H7 (cell line): Measurements from ENCODE around the gene TCERG1L. TPM values are rescaled to one million over a fixed set of nuclear protein-coding genes. Genes with fewer than 3 reads are reported as not detected.

Experiments
- DNase-seq: peaks from one replicate; pipeline ENCODE4 v3.0.0; 2012
- H3K27me3 ChIP-seq: 2 replicates; pipeline ENCODE4 v1.6.0; 2011; ENCODE audit warnings: mild to moderate bottlenecking, low read length; ENCODE audit not compliant: control insufficient read depth, insufficient read depth
- H3K36me3 ChIP-seq: replicated peaks from 2 replicates; pipeline ENCODE4 v1.5.1; 2011; ENCODE audit warnings: low read length; ENCODE audit not compliant: control insufficient read depth, insufficient read depth
- H3K4me3 ChIP-seq: 2 replicates; pipeline ENCODE4 v1.5.1; 2011; ENCODE audit warnings: low read depth, mild to moderate bottlenecking, control low read depth, low read length, moderate library complexity; ENCODE audit not compliant: insufficient read depth
- total RNA-seq: library from RNA; depleted of rRNA; stranded (reverse); fragments of >200 nt; shearing (Covaris generic); gene quantifications from 2 replicates; pipeline ENCODE4 v1.2.3, GENCODE V29; 2014

Gene TCERG1L
- total RNA-seq, 1 experiment from 2014 or later, result 5.4 TPM

DNA sequence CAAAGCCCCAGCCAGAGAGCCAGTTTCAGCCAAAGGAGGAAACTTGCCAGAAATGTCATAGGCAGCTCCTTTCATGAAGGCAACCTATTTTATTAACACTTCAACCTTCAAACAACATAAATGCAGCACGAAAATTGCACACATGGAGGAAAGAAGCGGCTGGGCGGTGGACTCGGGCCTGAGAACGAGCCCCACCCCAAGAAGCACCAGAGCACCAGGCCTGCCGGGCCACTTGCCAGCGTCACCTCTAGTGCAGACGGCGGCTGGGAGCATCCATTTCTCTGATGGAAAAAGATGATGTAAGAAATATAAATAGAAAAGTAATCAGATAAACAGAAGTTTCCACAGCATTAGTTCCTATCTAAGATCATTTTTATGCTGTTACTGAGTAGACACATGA lies 100.0 kb downstream of the TCERG1L start:
- DNase-seq, result no peak
- Histone ChIP-seq H3K27me3 (no peaks in the 10 kb centered on the region), H3K4me3 (no peak overlapping the region), H3K36me3 (no peaks in the 10 kb centered on the region)

DNA sequence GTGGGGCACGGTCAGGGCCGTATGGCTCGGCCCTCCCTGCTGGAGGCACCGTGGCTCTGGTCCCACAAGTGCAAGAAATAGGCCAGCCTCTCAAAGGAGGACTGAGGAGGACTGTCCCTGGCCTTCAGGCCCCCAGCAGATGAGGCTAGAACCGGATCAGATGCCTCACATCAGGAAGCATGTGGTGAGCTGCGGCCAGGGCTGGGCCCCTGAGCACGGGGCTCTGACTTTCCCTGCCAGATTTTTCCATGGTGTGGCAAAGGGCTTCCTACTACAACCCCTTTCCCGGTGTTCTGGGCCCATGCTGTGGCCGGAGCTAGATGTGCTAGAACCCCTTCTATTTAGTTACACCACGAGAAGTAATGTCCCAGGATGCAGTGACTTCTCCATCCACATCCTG lies 100.4 kb downstream of the TCERG1L start:
- Histone ChIP-seq H3K27me3 (no peaks in the 10 kb centered on the region), H3K4me3 (no peak overlapping the region), H3K36me3 (no peaks in the 10 kb centered on the region)
- DNase-seq, result no peak

DNA sequence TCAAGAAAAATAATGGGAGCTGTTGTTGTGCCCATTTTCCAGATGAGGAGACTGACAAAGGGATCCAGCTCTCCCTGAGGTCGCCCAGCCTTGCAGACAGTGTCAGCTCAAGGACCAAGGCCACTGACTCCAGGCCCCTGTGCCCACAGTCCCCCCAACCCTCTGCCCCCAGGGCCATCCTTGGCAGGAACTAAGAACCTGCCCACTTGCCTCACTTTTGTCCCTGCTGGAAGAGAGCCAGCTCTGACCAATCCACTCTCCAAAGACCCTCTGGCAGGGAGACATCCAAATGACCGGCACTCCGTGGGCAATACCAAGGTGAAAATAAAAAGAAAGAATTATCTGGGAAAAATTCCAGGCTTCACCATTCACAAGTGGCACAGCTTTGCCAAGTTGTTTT lies 101.3 kb downstream of the TCERG1L start:
- Histone ChIP-seq H3K4me3 (no peak overlapping the region), H3K36me3 (no peaks in the 10 kb centered on the region), H3K27me3 (no peaks in the 10 kb centered on the region)
- no peak for DNase-seq

DNA sequence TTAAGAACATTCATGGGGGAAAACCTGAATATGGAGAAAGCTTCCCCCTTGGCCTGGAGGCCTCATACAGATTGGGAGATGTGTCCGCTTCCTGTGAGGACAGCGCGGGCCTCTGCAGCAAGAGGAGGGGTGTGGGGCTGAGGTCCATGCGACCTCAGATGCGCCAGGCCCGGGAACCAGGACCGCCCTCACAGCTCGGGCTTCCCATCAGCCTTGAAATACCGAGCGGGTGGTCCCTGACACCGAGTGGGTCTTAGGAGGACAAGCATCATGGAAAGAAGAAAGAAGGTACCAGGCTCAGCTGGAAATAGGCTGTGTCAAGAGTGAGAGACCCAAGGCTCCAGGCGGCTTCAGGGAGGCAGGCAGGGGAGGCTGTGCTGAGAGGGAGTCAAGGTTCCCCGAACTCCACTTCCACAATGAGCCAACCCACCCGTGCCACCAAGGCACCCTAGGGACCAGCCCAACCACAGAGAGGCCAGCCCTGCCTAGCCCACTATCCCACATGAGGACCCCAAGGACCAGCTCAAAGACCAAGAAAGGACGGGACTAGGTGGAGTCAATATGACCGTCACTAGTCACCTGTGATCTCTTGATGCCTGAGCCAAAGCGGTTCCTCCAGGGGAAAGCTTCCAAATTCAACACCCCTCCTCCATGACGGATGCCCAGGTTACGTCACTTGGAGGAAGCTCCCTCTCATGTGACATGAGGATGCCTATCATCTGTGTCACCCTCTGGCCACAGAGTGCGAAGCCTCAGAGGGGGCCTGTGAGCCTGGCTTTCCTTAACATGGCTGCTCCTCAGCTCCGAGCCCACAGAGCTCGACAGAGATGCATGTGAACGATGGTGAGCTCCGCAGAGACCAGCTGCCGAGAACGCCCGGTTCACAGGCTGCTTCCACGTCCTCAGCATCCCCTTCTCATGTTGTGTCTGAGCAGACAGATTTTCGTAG lies 103.7 kb downstream of the TCERG1L start:
- DNase-seq, result no peak
- Histone ChIP-seq H3K4me3 (no peak overlapping the region), H3K27me3 (no peaks in the 10 kb centered on the region), H3K36me3 (no peaks in the 10 kb centered on the region)

DNA sequence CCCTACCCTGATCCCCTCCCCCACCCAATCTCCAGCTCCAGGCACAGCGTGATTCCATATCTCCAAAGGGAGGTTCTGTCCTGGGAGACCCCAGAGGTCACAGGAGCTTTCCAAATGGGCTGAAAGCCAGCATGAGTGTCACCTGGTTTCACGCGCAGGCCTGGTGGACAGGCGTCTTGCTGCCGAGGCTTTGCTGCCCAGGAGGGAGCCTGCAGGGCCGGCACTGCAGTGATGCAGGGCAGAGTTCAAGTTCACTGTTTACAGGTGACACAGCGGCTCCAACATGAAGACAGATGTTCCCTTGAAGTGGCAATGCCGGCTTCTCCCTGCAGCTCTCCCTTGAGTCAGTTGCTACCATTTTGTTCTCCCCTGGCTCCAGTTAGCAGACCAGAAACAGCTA lies 104.3 kb downstream of the TCERG1L start:
- no peak for DNase-seq
- no peaks in the 10 kb centered on the region for H3K36me3 ChIP-seq
- no peak overlapping the region for H3K4me3 ChIP-seq
- H3K27me3 ChIP-seq, result no peaks in the 10 kb centered on the region

DNA sequence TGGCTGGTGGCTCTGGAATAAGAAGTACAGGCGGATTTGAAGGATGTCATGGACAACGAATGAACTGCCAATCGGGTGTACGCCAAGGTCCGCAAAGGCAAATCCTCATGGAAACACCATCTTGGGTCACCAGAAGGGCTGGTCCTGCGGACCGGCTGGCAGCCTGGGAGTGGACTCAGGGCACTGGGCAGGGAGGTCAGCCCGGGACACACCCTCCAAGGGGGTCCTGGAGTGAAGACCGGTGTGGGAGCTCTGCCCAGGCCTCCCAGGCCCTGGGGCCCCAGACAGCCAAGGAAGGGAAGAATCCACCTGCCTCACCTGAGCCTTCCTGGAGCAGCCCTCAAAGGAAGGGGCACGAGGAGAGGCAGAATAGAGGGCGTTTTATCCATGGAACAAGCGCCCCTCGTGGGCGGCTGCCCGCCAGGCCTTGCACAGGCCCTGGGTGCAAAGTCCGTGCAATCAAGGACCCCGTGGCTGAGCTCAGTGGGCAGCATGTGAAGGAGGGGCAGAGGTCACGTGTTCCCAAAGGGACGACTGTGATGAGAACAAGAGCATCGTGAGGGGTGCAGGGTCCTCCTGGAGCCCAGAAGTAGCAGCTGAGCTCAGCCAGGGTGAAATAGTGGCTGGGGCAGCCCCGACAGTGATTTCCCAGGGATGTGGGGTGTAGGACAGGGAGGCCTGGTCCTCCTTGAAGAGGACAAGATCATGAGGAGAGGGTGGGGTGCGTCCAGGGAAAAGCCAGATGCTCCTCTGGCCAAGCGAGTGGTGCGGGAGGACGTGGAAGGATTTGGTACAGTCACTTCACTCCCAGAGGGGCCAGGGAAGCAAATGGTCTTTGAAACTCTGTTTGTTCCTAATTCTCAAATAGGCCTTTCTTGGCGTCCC lies 105.2 kb downstream of the TCERG1L start:
- Histone ChIP-seq H3K36me3 (no peaks in the 10 kb centered on the region), H3K27me3 (no peaks in the 10 kb centered on the region), H3K4me3 (no peak overlapping the region)
- DNase-seq, result no peak

DNA sequence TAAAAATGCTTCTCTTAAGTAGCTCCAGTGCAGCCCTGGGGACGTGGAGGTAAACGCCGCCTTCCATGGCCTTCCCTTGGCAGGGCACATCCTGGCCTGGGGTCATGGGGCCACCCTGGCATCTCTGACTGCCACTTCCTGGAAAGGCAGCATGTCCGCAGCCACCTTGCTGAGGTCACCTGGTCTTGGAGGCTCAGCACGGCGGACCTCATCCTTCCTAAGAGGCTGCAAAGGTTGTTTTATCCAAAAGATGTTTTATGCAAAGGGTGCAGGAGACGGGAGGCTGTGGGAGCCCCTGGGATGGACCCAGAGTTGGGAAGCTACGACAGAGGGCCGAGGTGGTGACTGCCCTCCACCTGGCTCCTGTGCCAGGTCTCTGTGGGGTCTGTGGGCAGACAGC lies 106.0 kb downstream of the TCERG1L start:
- no peak for DNase-seq
- Histone ChIP-seq H3K36me3 (no peaks in the 10 kb centered on the region), H3K4me3 (no peak overlapping the region), H3K27me3 (no peaks in the 10 kb centered on the region)

DNA sequence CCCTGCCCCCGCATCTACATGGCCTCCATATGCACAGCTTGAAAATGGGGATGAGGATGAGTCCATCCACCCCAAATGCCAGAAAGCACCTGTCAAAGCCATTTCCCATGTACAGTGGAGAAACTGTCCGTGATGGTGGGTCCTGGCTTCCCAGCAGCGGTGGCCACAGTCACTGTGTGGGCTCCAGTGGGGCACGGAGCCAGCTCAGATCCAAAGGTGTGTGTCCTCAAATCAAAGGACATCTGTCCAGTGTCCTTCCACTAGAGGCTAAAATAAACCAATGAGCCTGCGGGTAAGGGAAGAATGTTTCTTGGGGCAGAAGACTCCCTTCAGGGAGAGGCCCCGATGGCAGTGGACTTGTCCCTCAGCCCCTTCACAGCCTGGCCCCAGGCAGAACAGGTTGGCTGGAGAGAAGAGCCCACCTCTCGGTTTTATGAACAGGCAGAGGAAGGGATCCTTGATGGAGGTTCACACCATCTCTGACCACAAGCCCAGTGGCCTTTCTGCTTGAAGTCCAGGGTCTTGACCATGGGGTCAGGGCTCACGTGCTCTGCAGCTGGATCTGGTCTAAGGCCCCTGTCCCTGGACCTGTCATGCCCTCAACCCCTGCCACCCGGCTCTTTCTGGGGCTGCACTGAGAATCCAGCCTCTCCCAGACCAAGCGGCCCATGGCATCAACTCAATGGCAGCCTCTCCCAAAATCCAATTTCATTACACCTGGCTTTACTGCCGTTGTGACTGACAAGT lies 106.9 kb downstream of the TCERG1L start:
- no peaks in the 10 kb centered on the region for H3K27me3 ChIP-seq
- no peak overlapping the region for H3K4me3 ChIP-seq
- H3K36me3 ChIP-seq, result no peaks in the 10 kb centered on the region
- no peak for DNase-seq

DNA sequence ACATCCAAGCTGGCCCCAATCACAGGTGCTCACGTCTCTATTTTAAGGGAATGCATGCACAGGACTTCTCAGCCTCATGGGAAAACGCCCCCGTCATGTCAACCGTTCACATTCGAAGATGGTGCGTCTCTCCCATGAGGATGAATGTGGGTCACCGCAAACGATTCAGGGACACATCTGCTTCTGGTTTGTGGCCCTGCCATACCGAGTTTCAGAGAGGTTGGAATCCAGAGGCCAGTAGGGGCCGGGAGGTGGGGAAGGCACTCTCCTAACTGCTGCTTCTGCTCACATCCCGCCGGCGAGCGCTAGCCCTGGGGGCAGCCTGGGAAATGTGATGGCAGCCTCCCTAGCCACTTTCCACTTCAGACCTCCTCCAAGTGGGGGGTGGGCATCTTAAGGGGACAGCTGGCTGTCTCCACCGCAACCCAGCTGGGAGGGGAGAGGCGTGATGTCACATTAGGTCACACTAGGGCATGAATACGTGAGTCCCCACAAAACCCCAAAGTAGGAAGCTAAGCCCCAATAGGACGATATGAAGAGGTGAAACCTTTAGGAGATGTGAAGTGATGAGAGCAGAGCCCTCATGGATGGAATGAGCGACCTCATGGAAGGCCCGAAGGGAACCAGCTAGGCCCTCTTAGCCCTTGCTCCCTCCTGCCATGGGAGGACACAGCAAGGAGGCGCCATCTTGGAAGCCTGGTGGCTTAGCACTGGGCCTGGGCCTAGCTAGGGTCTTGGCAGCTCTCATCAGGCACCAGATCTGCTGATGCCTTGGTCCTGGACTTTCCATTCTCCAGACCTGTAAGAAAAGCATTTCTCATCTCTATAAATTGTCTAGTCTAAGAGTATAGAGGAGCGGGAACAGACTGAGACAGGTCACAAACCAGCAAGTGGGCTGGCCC lies 107.8 kb downstream of the TCERG1L start:
- DNase-seq, result no peak
- no peak overlapping the region for H3K4me3 ChIP-seq
- H3K36me3 ChIP-seq, result no peaks in the 10 kb centered on the region
- no peaks in the 10 kb centered on the region for H3K27me3 ChIP-seq

DNA sequence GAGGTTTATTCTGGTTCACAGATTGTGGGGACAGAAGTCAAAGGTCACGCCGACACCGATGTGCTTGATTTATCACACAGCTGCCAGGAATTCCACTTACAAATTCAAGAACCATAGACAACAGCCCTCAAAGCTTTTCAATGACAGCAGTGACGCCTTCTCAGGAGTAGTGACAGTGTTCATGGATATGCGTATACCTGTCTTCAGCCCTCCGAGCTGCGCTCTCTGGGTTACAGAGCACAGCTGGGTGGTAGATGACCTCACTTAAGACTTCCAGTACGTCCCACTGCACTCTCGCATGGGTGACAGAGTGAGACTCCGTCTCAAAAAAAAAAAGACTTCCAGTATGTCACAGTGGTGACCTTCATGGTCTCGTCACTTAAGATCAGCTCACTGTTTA lies 108.5 kb downstream of the TCERG1L start:
- H3K27me3 ChIP-seq, result no peaks in the 10 kb centered on the region
- no peaks in the 10 kb centered on the region for H3K36me3 ChIP-seq
- no peak overlapping the region for H3K4me3 ChIP-seq
- no peak for DNase-seq

DNA sequence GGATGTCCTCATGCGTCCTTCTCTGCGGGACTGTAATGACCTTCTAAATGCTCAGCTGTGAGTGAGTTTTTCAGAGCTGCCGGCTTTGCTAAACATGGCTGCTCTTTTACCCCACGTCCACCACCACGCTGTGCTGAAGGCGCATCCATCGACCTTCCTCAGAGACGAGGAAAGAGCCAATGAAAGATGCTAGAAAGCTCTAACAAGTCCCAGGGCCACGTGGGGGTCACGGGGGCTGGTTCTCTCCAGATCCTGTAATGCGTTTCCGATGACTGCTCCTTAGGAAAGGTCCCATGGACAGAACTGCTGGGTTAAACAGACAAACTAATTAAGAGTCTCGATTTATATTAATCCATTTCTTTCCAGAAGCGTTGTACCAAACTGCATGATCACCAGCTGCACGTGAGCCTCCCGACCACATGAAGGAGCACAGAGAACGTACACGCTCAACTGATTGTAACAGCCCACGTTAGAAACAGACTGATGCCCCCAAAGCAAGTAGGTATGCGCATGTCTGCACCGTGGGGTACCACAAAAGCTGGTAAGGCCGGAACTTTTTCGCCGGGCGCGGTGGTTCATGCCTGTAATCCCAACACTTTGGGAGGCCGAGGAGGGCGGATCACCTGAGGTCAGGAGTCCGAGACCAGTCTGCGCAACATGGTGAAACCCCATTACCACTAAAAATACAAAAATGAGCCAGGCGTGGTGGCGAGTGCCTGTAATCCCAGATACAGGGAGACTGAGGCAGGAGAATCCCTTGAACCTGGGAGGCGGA lies 109.6 kb downstream of the TCERG1L start:
- DNase-seq, result no peak

DNA sequence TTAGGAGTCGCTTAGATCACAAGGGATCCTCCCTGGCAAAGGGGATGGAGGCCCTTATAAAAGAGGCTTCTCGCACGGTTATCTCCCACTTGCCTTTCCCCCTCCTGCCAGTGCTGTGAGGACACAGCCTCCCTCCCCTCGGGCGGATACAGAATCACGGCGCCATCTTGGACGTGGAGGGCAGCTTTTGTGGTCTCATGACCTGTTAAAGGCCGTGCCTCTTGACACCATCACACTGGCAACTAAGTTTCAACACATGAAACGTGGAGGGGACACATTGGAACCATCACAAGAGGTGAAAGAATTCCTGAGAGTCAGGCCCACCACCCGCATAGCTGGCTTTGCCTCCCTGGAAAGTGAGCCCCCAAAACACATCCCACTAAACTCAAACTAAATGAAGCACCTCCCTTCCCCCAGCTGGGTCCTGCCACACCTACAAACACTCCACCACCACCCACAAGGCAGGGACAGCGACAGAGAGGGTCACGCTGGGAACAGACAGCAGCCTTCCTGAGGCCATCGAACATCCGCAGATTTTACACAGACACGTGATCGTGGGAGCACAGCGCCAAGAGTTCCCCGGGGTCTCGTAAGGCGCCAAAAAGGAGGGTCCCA lies 110.6 kb downstream of the TCERG1L start:
- Histone ChIP-seq H3K4me3 (no peak overlapping the region), H3K36me3 (no peaks in the 10 kb centered on the region), H3K27me3 (no peaks in the 10 kb centered on the region)
- DNase-seq, result no peak

More for the DNA sequence above, 109.6 kb downstream of the TCERG1L start:
- no peak overlapping the region for H3K4me3 ChIP-seq
- H3K27me3 ChIP-seq, result no peaks in the 10 kb centered on the region
- no peaks in the 10 kb centered on the region for H3K36me3 ChIP-seq

DNA sequence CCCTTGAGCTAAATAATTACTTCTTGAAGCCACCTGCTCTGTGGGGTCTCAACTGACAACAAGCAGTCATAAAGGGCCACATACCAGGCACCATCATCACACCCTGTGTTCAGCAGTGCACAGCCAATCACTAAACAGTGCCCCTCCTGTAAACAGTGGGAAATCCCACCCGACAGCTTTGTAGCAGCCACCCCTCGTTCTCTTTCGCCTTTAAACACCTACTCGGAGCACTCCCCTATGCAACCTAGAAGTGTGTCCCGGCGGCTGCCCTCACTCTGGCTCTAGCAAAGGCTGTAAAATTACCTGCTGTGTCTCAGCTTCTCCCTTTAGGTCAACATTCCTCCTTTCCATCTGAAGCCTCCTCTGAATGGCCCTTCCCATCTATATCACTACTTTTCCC lies 111.9 kb downstream of the TCERG1L start:
- Histone ChIP-seq H3K36me3 (no peaks in the 10 kb centered on the region), H3K4me3 (no peak overlapping the region), H3K27me3 (no peaks in the 10 kb centered on the region)
- DNase-seq, result no peak
